Nasal cavity respiratory epithelium epithelial cell of viscerocranial mucosa (primary cell): Measurements from ENCODE around the gene CCL8. TPM values are rescaled to one million over a fixed set of nuclear protein-coding genes. Genes with fewer than 3 reads are reported as not detected.

Source experiments
- total RNA-seq: library from RNA; depleted of rRNA; stranded (reverse); fragments of >200 nt; gene quantifications from 2 replicates; pipeline ENCODE4 v1.2.3, GENCODE V29; 2014

The CCL8 gene
- total RNA-seq = not detected in 2 replicates

DNA sequence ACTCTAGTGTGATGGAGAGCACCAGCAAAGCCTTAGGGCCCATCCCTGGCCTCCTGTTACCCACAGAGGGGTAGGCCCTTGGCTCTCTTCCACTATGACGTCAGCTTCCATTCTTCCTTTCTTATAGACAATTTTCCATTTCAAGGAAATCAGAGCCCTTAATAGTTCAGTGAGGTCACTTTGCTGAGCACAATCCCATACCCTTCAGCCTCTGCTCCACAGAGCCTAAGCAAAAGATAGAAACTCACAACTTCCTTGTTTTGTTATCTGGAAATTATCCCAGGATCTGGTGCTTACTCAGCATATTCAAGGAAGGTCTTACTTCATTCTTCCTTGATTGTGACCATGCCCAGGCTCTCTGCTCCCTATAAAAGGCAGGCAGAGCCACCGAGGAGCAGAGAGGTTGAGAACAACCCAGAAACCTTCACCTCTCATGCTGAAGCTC is at the start of gene CCL8:
TSS of gene CCL8 (plus strand) at position 397 of the 445 bp plus-strand sequence. CDS start 67 bp downstream, outside the sequence.

DNA sequence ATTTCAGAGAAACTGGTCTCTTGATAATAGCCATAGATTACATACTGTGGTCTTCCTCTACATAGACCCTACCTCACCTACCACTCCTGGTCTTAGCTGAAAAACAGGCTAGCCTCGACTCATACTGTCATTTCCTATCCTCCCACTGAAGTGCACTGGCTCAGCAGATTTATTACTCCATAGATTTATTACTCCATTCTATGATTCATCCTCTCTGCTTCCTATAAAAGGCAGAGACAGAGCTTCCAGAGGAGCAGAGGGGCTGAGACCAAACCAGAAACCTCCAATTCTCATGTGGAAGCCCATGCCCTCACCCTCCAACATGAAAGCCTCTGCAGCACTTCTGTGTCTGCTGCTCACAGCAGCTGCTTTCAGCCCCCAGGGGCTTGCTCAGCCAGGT is 49.3 kb upstream of the CCL8 start, which contains the start of gene CCL7:
TSS of gene CCL7 (plus strand) at position 253 of the 400 bp plus-strand sequence. CDS start at position 323, 70 bp downstream.

GRCh38 chr17:34285286-34285792 is 33.9 kb upstream of the CCL8 start, which contains the start of gene CCL11:
CCL11 (plus strand) TSS chr17:34285742; CDS start chr17:34285809, 67 bp downstream.

DNA sequence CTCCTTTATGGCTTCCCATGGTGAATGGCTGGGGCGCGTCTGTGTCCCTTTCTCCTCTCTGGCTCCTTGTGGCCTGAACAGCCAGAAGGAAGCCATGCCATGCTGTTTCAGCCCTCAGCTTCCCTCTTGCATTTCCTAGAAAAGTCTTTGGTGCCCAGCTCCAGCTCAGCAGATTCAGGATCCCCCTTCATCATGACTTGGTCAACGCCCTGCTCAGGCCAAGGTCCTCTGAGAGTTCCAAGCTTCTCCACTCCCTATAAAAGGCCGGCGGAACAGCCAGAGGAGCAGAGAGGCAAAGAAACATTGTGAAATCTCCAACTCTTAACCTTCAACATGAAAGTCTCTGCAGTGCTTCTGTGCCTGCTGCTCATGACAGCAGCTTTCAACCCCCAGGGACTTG is 37.0 kb downstream of the CCL8 start, which contains the start of gene CCL13:
TSS of gene CCL13 (plus strand) at position 287 of the 400 bp plus-strand sequence. CDS start at position 334, 47 bp downstream.

GRCh38 chr17:34363183-34363661 is 44.0 kb downstream of the CCL8 start, which contains the start of gene CCL1:
CCL1 (minus strand) TSS chr17:34363233; CDS start chr17:34363161, 72 bp downstream.

Other genes with a start within 250 kb of the CCL8 start
- not detected in 2 replicates for gene CCL2, start 64.2 kb upstream of the CCL8 start, total RNA-seq
- not detected in 2 replicates for gene CCL7, start 49.2 kb upstream of the CCL8 start, total RNA-seq
- not detected in 2 replicates for gene CCL11, start 33.7 kb upstream of the CCL8 start, total RNA-seq
- gene CCL13, start 37.0 kb downstream of the CCL8 start, total RNA-seq = not detected in 2 replicates
- not detected in 2 replicates for gene CCL1, start 43.8 kb downstream of the CCL8 start, total RNA-seq